GM21515 (cell line): ENCODE results near the gene USP17L5.
"Not testable (repeated sequence)": the region's sequence is repeated elsewhere in the genome, so short reads cannot be mapped to it uniquely, and the experiment has no call there.

Source experiments
- ATAC-seq: cut with Tn5 transposase; IDR thresholded peaks from one replicate; pipeline ENCODE4 v1.9.1; 2021; ENCODE audit not compliant: unreplicated experiment

USP17L5 gene, protein sequence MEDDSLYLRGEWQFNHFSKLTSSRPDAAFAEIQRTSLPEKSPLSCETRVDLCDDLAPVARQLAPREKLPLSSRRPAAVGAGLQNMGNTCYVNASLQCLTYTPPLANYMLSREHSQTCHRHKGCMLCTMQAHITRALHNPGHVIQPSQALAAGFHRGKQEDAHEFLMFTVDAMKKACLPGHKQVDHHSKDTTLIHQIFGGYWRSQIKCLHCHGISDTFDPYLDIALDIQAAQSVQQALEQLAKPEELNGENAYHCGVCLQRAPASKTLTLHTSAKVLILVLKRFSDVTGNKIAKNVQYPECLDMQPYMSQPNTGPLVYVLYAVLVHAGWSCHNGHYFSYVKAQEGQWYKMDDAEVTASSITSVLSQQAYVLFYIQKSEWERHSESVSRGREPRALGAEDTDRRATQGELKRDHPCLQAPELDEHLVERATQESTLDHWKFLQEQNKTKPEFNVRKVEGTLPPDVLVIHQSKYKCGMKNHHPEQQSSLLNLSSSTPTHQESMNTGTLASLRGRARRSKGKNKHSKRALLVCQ

DNA sequence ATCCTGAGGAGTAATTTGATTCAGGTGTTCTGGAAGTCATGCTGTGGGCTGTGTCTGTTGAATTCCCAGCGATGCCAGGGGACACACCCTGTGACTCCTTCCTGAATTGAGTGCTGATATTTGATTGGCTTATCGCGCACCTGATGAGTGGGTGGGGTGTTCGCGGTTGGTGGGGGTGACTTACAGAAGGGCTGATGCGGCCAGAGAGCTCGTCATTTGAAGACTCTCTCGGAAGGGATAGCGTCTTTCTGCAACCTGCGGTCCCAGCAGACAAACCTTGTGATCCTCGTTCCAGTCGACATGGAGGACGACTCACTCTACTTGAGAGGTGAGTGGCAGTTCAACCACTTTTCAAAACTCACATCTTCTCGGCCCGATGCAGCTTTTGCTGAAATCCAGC, at the start of gene USP17L5:
Gene USP17L5, plus strand, starts transcription at position 301 of the 400 bp plus-strand sequence. Its CDS starts 0 bp downstream, at position 301.
- ATAC-seq: not testable (repeated sequence)

DNA sequence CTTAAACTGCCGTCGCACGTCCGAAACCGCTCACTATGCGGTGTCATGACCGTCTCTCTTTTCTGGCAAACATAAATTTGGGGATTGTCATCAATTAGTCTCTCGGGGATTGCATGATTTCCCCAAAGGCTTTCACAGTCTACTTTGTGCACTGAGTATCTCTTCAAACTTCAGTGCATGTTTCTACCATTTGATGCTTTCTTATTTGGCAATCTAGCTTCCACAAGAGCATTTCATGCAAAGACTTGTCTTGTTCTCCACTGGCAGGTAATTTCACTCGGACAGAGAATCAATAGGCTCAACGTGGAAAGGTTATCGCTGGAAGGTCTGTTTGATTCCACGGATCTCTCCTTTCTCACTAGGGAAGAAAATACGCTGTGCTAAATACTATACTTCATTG, 15.0 kb upstream of the USP17L5 start:
- ATAC-seq: not testable (repeated sequence)

DNA sequence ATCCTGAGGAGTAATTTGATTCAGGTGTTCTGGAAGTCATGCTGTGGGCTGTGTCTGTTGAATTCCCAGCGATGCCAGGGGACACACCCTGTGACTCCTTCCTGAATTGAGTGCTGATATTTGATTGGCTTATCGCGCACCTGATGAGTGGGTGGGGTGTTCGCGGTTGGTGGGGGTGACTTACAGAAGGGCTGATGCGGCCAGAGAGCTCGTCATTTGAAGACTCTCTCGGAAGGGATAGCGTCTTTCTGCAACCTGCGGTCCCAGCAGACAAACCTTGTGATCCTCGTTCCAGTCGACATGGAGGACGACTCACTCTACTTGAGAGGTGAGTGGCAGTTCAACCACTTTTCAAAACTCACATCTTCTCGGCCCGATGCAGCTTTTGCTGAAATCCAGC, 14.3 kb upstream of the USP17L5 start, which contains the start of gene USP17L24:
Gene USP17L24, plus strand, starts transcription at position 301 of the 400 bp plus-strand sequence. Its CDS starts 0 bp downstream, at position 301.
- not testable (repeated sequence) for ATAC-seq

- ATAC-seq: not testable (repeated sequence)
Observed at GRCh38 chr4:9329611-9330010, 9.6 kb upstream of the USP17L5 start, which contains the start of gene USP17L25. Gene USP17L25, plus strand, starts transcription at chr4:9329911. Its CDS starts 0 bp downstream, at chr4:9329911.

GRCh38 chr4:9334358-9334757, 4.8 kb upstream of the USP17L5 start, which contains the start of gene USP17L26:
Gene USP17L26, plus strand, starts transcription at chr4:9334658. Its CDS starts 0 bp downstream, at chr4:9334658.
- not testable (repeated sequence) for ATAC-seq

- ATAC-seq: not testable (repeated sequence)
Observed at GRCh38 chr4:9343848-9344247, 4.6 kb downstream of the USP17L5 start, which contains the start of gene USP17L27. Gene USP17L27, plus strand, starts transcription at chr4:9344148. Its CDS starts 0 bp downstream, at chr4:9344148.

GRCh38 chr4:9348593-9348992, 9.4 kb downstream of the USP17L5 start, which contains the start of gene USP17L28:
Gene USP17L28, plus strand, starts transcription at chr4:9348893. Its CDS starts 0 bp downstream, at chr4:9348893.
- ATAC-seq: not testable (repeated sequence)

- not testable (repeated sequence) for ATAC-seq
Observed at GRCh38 chr4:9350866-9351265, 11.7 kb downstream of the USP17L5 start.

- ATAC-seq: not testable (repeated sequence)
Observed at GRCh38 chr4:9353338-9353737, 14.1 kb downstream of the USP17L5 start, which contains the start of gene USP17L29. Gene USP17L29, plus strand, starts transcription at chr4:9353638. Its CDS starts 0 bp downstream, at chr4:9353638.

DNA sequence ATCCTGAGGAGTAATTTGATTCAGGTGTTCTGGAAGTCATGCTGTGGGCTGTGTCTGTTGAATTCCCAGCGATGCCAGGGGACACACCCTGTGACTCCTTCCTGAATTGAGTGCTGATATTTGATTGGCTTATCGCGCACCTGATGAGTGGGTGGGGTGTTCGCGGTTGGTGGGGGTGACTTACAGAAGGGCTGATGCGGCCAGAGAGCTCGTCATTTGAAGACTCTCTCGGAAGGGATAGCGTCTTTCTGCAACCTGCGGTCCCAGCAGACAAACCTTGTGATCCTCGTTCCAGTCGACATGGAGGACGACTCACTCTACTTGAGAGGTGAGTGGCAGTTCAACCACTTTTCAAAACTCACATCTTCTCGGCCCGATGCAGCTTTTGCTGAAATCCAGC, 23.6 kb downstream of the USP17L5 start, which contains the start of gene USP17L30:
Gene USP17L30, plus strand, starts transcription at position 301 of the 400 bp plus-strand sequence. Its CDS starts 0 bp downstream, at position 301.
- ATAC-seq: not testable (repeated sequence)

- ATAC-seq: not testable (repeated sequence)
Observed at GRCh38 chr4:9379881-9380280, 40.7 kb downstream of the USP17L5 start.

GRCh38 chr4:9381012-9381534, 41.9 kb downstream of the USP17L5 start:
- ATAC-seq: not testable (repeated sequence)

DNA sequence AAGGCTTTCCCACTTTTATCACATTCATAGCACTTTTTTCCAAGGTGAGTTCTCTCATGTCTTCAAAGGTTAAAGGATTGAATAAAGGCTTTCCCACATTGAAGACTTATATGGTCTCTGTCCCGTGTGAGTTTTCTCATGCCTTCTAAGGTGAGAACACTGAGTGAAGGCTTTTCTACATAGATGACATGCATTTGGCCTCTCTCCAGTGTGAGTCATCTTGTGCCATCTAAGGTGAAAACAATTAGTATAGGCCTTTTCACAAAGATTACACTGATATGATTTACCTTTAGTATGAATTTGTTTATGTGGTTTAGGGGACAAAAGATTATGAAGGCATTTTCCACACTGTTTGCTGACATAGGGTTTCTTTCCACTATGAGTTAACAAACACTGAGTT, 44.9 kb downstream of the USP17L5 start:
- ATAC-seq: no peak

GRCh38 chr4:9389001-9389400, 49.8 kb downstream of the USP17L5 start:
- ATAC-seq: not testable (repeated sequence)
